ENCODE results near the gene CUX1. TPM values are rescaled to one million over a fixed set of nuclear protein-coding genes. Genes with fewer than 3 reads are reported as not detected.

CUX1 gene
- total RNA-seq, 1 donor: 46.2 TPM

DNA sequence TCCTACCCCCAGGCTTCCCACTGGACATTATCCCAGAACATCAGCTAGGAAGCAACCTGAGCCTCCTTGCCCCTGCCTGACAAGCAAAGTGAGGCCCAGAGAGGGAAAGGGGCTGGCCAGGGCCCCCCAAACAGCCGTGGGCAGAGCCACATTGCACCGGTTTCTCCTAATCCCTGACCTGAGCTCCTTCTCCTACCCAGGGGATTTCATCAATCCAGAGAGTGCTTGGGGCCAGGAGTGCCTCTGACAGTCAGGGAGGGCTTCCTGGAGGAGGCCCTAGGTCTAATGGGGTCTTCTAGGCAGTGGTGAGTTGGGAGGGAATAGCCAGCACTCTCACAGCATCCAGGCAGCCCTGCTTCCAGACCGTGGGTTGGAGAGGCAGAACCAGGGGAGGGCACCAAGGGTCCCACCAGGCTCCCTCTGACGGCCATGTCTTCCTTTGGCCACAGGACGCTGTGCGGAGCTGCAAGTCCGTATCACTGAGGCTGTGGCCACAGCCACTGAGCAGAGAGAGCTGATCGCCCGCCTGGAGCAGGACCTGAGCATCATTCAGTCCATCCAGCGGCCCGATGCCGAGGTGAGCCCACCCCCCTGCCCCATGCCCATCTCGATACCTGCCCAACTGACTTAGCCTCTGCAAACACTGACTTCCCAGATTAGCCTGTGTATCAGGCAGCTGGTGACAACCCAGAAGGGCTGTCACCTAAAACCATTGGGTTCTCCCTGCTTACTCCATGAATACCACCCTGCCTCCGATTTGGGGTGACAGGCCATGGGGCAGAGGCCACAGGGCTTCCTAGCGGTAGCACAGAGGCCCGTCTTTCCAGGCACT, 455.7 kb downstream of the CUX1 start:
- DNase-seq (ENCODE audit: low read depth): no peak
- no peak overlapping the region for H3K4me3 ChIP-seq (ENCODE audit: low read depth, low read length)

GRCh38 chr7:102273749-102274712, 456.6 kb downstream of the CUX1 start:
- no peak for TF ChIP-seq CTCF (IDR thresholded peaks at IDR 0.05; ENCODE audit: insufficient read depth, low read depth, low read length)
- peak; percentile 67 for DNase-seq (ENCODE audit: low read depth)
- no peak overlapping the region for H3K4me3 ChIP-seq (ENCODE audit: low read depth, low read length)

More for the DNA sequence above, 455.7 kb downstream of the CUX1 start:
- TF ChIP-seq CTCF (IDR thresholded peaks at IDR 0.05; ENCODE audit: insufficient read depth, low read depth, low read length): no peak

- no peak overlapping the region for H3K4me3 ChIP-seq (ENCODE audit: low read depth, low read length)
- TF ChIP-seq CTCF (IDR thresholded peaks at IDR 0.05; ENCODE audit: insufficient read depth, low read depth, low read length): no peak
Measured at GRCh38 chr7:102275123-102275703, 457.8 kb downstream of the CUX1 start.

DNA sequence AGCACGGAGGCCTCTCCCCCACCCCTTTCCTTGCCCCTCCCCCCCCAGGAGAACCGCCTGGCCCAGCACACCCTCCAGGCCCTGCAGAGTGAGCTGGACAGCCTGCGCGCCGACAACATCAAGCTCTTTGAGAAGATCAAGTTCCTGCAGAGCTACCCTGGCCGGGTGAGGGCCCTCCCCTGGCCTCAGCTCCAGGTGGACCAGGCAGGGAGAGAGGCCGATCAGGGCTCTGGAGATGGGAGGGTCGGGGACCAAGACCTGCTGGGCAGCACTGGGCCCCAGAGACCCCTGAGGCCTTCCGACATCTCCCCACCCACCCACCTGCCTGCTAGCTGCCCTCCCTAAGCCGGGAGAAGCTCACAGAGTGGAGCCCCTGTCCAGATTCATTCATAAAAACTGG, 460.5 kb downstream of the CUX1 start:
- no peak overlapping the region for H3K4me3 ChIP-seq (ENCODE audit: low read depth, low read length)
- no peak for DNase-seq (ENCODE audit: low read depth)
- no peak for TF ChIP-seq CTCF (IDR thresholded peaks at IDR 0.05; ENCODE audit: insufficient read depth, low read depth, low read length)

More at GRCh38 chr7:102275123-102275703, 457.8 kb downstream of the CUX1 start:
- no peak for DNase-seq (ENCODE audit: low read depth)

- H3K4me3 ChIP-seq (ENCODE audit: low read depth, low read length): no peak overlapping the region
- TF ChIP-seq CTCF (IDR thresholded peaks at IDR 0.05; ENCODE audit: insufficient read depth, low read depth, low read length): peak; percentile 81
- DNase-seq (ENCODE audit: low read depth): peak; percentile 55
Measured at GRCh38 chr7:102279537-102280400, 462.3 kb downstream of the CUX1 start.

- no peak for DNase-seq (ENCODE audit: low read depth)
- no peak for TF ChIP-seq CTCF (IDR thresholded peaks at IDR 0.05; ENCODE audit: insufficient read depth, low read depth, low read length)
- H3K4me3 ChIP-seq (ENCODE audit: low read depth, low read length): no peak overlapping the region
Measured at GRCh38 chr7:102280521-102280920, 463.1 kb downstream of the CUX1 start.

All from fibroblast of villous mesenchyme (primary cell).